Heart right ventricle (tissue), 16 donors: ENCODE results near the gene IRGQ. TPM values are rescaled to one million over a fixed set of nuclear protein-coding genes. Genes with fewer than 3 reads are reported as not detected.

Experiments used
- ATAC-seq, 8 donors: fragments of 200-7000 bp; cut with Tn5 transposase; one replicate each; pipeline ENCODE4 v1.9.1; 2020; ENCODE audit warnings: mild to moderate bottlenecking in 8 of 8, moderate library complexity in 8 of 8, moderate number of reproducible peaks in 1 of 8
- DNase-seq, 2 donors: peaks; one replicate each; pipeline ENCODE4 v3.0.0-alpha.2; 2020
- H3K27ac ChIP-seq, 10 donors: fragments of 200-600 bp; sonication (generic) in 2 of 10; one replicate each; pipeline versions ENCODE4 v1.5.0 to v1.8.0; 2020 to 2022; ENCODE audit warnings: mild to moderate bottlenecking in 3 of 10
- H3K27me3 ChIP-seq, 7 donors: fragments of 200-600 bp; one replicate each; pipeline ENCODE4 v1.8.0; 2021 to 2022; ENCODE audit warnings: mild to moderate bottlenecking in 2 of 7
- H3K36me3 ChIP-seq, 9 donors: fragments of 200-600 bp; sonication (generic) in 1 of 9; one replicate each; pipeline versions ENCODE4 v1.5.0 to v1.8.0; 2020 to 2022; ENCODE audit warnings: mild to moderate bottlenecking in 2 of 9
- H3K4me1 ChIP-seq, 9 donors: fragments of 200-600 bp; sonication (generic) in 1 of 9; one replicate each; pipeline versions ENCODE4 v1.5.0 to v1.8.0; 2020 to 2022; ENCODE audit warnings: mild to moderate bottlenecking in 4 of 9
- H3K4me3 ChIP-seq, 10 donors: fragments of 200-600 bp; sonication (generic) in 2 of 10; one replicate each; pipeline versions ENCODE4 v1.5.0 to v1.8.0; 2020 to 2022; ENCODE audit warnings: mild to moderate bottlenecking in 7 of 10, moderate library complexity in 2 of 10
- H3K9me3 ChIP-seq, 11 donors: fragments of 200-600 bp in 10 of 11; sonication (generic) in 2 of 11; one replicate each; pipeline versions ENCODE4 v1.5.0 to v1.8.0; 2013 to 2022; ENCODE audit warnings: mild to moderate bottlenecking in 2 of 11, control low read depth in 1 of 11, moderate library complexity in 1 of 11
- CTCF ChIP-seq, 9 donors: fragments of 200-600 bp; sonication (generic) in 2 of 9; IDR thresholded peaks; one replicate each; pipeline versions ENCODE4 v1.5.0 to v1.8.0; 2021 to 2022; ENCODE audit warnings: antibody characterized with exemption in 9 of 9, mild to moderate bottlenecking in 5 of 9, moderate library complexity in 1 of 9
- WGBS, 2 donors: extraction: QIAGEN DNeasy Blood & Tissue Kit; methylation state at CpG; one replicate each; pipeline ENCODE4 v1.1.7; 2013; ENCODE audit warnings: inconsistent platforms in 1 of 2; 5-methylcytosine and 5-hydroxymethylcytosine counted together
- intact Hi-C, 10 donors: fragments of 100-400 bp; cut with DNase I; formaldehyde crosslinking; loops; one replicate each; pipeline versions ENCODE4 v1.11.1 to v1.14.2; 2022
- long read RNA-seq, 3 donors: library from polyadenylated mRNA; unstranded; transcript quantifications; one replicate each; pipeline ENCODE4 v2.0.0, GENCODE V29; 2020 to 2021
- polyA plus RNA-seq, 2 donors: library from polyadenylated mRNA; stranded (reverse); fragments of 200-250 nt; gene quantifications; one replicate each; pipeline ENCODE4 v1.2.3, GENCODE V29; 2013
- total RNA-seq, 10 donors: library from RNA; stranded (reverse); fragmentation: NEBNext Ultra II Directional in 3 of 10; extraction: Animal tissue kit (Norgen Biotek cat#: 25700) in 3 of 10; gene quantifications; one replicate each; pipeline versions ENCODE4 v1.2.1 to v1.2.4, GENCODE V29; 2021 to 2023
- donor health status: Arrhythmogenic right ventricular cardiomyopathy.
- donor health status: ischemic (EF 13 %, LVEDD 7.1; RV severe dilation, severe dysfunction).
- donor health status: healthy with polysubstance abuse.
- donor health status: DM: no; HTN: yes; CAD: no.
- donor health status: DM: no; HTN: no; CAD: no.
- donor health status: ischemic (EF 25% LVEDD 6.9; RV normal size, moderate dysfunction).
- donor health status: ischemic (EF 25% LVEDD 5.7; RV mildly dilated, moderate dysfunction).
- donor health status: healthy.
- donor health status: DM: yes; HTN: yes; CAD: no.
- donor health status: Ischemic cardiomyopathy.
- donor health status: ischemic (EF 35%, LVEDD 5.7; RV mildly dilated, moderate dysfunction).
- donor health status: nonischemic (EF 11% LVEDD 7.7; RV severe dilation, severe dysfunction).
- donor health status: DM: yes; HTN: yes; CAD: no.
- donor health status: PGD.
- donor health status: ischemic (EF 29% LVEDD 5.4; RV normal size, mild dysfunction).
- donor health status: nonischemic (EF 23%, LVEDD 6.1; RV moderate dilation, normal function).

Gene IRGQ
- total RNA-seq = 10 to 100 TPM; 19.0 to 34.2 (median 28.4) TPM
- 1 to 10 TPM; 5.6 to 8.8 TPM for polyA plus RNA-seq
- long read RNA-seq, donor 1, full-length matches to known transcripts = 14 of 14 reads
- long read RNA-seq, donor 1, partial matches to known transcripts = 0 of 14 reads
- long read RNA-seq, donor 1, other reads (novel, unspliced or antisense) = 0 of 14 reads
- long read RNA-seq, donor 2, full-length matches to known transcripts = 15 of 18 reads
- long read RNA-seq, donor 2, partial matches to known transcripts = 0 of 18 reads
- long read RNA-seq, donor 2, other reads (novel, unspliced or antisense) = 3 of 18 reads
- long read RNA-seq, donor 3, full-length matches to known transcripts = 21 of 22 reads
- long read RNA-seq, donor 3, partial matches to known transcripts = 0 of 22 reads
- long read RNA-seq, donor 3, other reads (novel, unspliced or antisense) = 1 of 22 reads

- Histone ChIP-seq H3K4me1 (peaks cover 16 to 46% (median 38%) of the 10 kb centered on the region in 9 donors), H3K9me3 (no peaks in the 10 kb centered on the region), H3K36me3 (peaks cover 6 to 70% (median 30%) of the 10 kb centered on the region in 9 donors), H3K4me3 (peak within 1 kb of the TSS; percentile 55 to 78 (median 72)), H3K27me3 (no peaks in the 10 kb centered on the region), H3K27ac (peak within 1 kb of the TSS; percentile 94 to 99 (median 97))
- DNase-seq = peak; percentile 100
- intact Hi-C loops = loop anchor here in 5 of 10 donors (1.0 to 10.0 kb wide), 5 partner anchors 21 to 64 kb away; partner anchors contain the start of genes PINLYP (in 4 of the 5), XRCC1 (in 4 of the 5), ZNF575 (in 4 of the 5) and ZNF428 (in 2 of the 5)
- ATAC-seq = peak; percentile 93 to 97 (median 94)
- WGBS, 2 donors = 0 to 1% methylated on average over 60 of the region's 60 CpGs
- peak in 2 of 9 donors; percentile 5 to 16 for TF ChIP-seq CTCF (IDR thresholded peaks at IDR 0.05)
Observed at GRCh38 chr19:43595999-43596841, at the start of gene IRGQ, which contains the start of gene ZNF576. TSS of gene IRGQ (minus strand) at chr19:43596134. CDS start at chr19:43595338, 796 bp downstream. TSS of gene ZNF576 (plus strand) at chr19:43596595. CDS start at chr19:43597109, 514 bp downstream.

- Histone ChIP-seq H3K4me3 (no peak overlapping the region), H3K27me3 (peaks cover 0 to 19% (median 16%) of the 10 kb centered on the region in 7 donors), H3K27ac (no peak overlapping the region), H3K9me3 (peaks cover 0 to 8% (median 0%) of the 10 kb centered on the region in 11 donors), H3K36me3 (peaks cover 0 to 33% (median 7%) of the 10 kb centered on the region in 9 donors), H3K4me1 (peaks cover 0 to 9% (median 7%) of the 10 kb centered on the region in 9 donors)
- 85 to 86% methylated on average over 13 of the region's 13 CpGs for WGBS, 2 donors
- TF ChIP-seq CTCF (IDR thresholded peaks at IDR 0.05) = no peak
- DNase-seq = no peak
- no peak for ATAC-seq
- intact Hi-C loops = loop anchor here in 2 of 10 donors (10.0 kb wide), 2 partner anchors 89 to 99 kb away; no protein-coding TSS in a partner anchor
Observed at GRCh38 chr19:43644181-43644580, 48.2 kb upstream of the IRGQ start.

- no peak overlapping the region for H3K4me3 ChIP-seq
- peaks cover 0 to 8% (median 0%) of the 10 kb centered on the region in 11 donors for H3K9me3 ChIP-seq
- H3K4me1 ChIP-seq = peaks cover 0 to 9% (median 7%) of the 10 kb centered on the region in 9 donors
- DNase-seq (no peak), ATAC-seq (no peak)
- TF ChIP-seq CTCF (IDR thresholded peaks at IDR 0.05) = no peak
- intact Hi-C loops = loop anchor here in 2 of 10 donors (10.0 kb wide), 2 partner anchors 89 to 99 kb away; no protein-coding TSS in a partner anchor
- no peak overlapping the region for H3K27ac ChIP-seq
- H3K27me3 ChIP-seq = peaks cover 0 to 28% (median 16%) of the 10 kb centered on the region in 7 donors
- 70 to 78% methylated on average over 3 of the region's 3 CpGs for WGBS, 2 donors
- H3K36me3 ChIP-seq = peaks cover 0 to 24% (median 2%) of the 10 kb centered on the region in 9 donors
Observed at GRCh38 chr19:43643326-43643725, 47.4 kb upstream of the IRGQ start.
